Measurements from ENCODE around the gene S100A12. TPM values are rescaled to one million over a fixed set of nuclear protein-coding genes. Genes with fewer than 3 reads are reported as not detected.

S100A12 gene
- total RNA-seq, 1 experiment from 2014 or later = not detected

GRCh38 chr1:153371231-153371630 is 4.2 kb downstream of the S100A12 start:
- no peaks in the 10 kb centered on the region for H3K79me2 ChIP-seq (ENCODE audit: low read depth)
- no peaks in the 10 kb centered on the region for H3K9me3 ChIP-seq (ENCODE audit: insufficient read depth, low read depth)
- BruUV-seq (replicated peaks) = no TSS peak

DNA sequence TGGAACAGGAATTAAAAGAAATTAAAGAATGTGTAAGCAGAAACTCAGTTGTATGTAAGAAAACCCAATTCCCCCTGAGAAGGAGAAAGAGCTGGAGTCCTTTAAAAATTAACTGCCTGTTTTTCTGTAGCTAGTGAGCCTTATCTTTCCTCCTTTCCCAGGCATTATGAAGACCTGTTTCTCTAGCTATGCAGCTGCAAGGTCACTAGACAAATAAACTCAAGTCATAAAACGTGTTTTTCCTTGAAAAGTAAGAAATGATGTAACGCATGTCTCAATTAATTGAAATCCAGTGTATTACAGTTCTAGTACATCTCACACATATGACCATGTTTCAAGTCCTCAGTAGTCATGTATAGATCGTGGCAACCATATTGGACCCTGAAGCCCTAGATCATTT is 5.3 kb downstream of the S100A12 start:
- ChIA-PET CTCF (no interaction called here), POLR2A (ENCODE audit: unreplicated experiment) (no interaction called here)
- Histone ChIP-seq H3K36me3 (ENCODE audit: low read depth) (no peaks in the 10 kb centered on the region), H3K27me3 (ENCODE audit: insufficient read depth, low read depth) (no peaks in the 10 kb centered on the region), H2AFZ (no peak overlapping the region), H3K4me2 (no peak overlapping the region), H3K27ac (no peak overlapping the region), H3K4me1 (replicated peaks; ENCODE audit: insufficient read depth) (peaks cover 76% of the 10 kb centered on the region), H3K79me2 (ENCODE audit: low read depth) (no peaks in the 10 kb centered on the region), H4K20me1 (ENCODE audit: insufficient read depth) (no peaks in the 10 kb centered on the region), H3K9me2 (ENCODE audit: insufficient read depth) (no peaks in the 10 kb centered on the region), H3K4me3 (no peak overlapping the region), H3K9me3 (ENCODE audit: insufficient read depth, low read depth) (no peaks in the 10 kb centered on the region), H3F3A (ENCODE audit: insufficient read depth, low read depth) (peaks cover 21% of the 10 kb centered on the region; the same call in 1 of the 2 replicates)
- DNase-seq = peak in 1 of 2 experiments; percentile 46
- TF ChIP-seq EZH2 (IDR thresholded peaks at IDR 0.05; ENCODE audit: low read depth) = no peak
- TF ChIP-seq, protein P1, sequence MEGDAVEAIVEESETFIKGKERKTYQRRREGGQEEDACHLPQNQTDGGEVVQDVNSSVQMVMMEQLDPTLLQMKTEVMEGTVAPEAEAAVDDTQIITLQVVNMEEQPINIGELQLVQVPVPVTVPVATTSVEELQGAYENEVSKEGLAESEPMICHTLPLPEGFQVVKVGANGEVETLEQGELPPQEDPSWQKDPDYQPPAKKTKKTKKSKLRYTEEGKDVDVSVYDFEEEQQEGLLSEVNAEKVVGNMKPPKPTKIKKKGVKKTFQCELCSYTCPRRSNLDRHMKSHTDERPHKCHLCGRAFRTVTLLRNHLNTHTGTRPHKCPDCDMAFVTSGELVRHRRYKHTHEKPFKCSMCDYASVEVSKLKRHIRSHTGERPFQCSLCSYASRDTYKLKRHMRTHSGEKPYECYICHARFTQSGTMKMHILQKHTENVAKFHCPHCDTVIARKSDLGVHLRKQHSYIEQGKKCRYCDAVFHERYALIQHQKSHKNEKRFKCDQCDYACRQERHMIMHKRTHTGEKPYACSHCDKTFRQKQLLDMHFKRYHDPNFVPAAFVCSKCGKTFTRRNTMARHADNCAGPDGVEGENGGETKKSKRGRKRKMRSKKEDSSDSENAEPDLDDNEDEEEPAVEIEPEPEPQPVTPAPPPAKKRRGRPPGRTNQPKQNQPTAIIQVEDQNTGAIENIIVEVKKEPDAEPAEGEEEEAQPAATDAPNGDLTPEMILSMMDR (conservative IDR thresholded peaks at IDR 0.05) = no peak
- intact Hi-C loops (cut with micrococcal nuclease; ENCODE audit: unreplicated experiment) = no loop called here
- BruUV-seq (replicated peaks) = no TSS peak

More at GRCh38 chr1:153371231-153371630, 4.2 kb downstream of the S100A12 start:
- no peaks in the 10 kb centered on the region for H3K9me2 ChIP-seq (ENCODE audit: insufficient read depth)
- no peaks in the 10 kb centered on the region for H3K36me3 ChIP-seq (ENCODE audit: low read depth)
- peak overlapping the region; percentile 37 for H3K27ac ChIP-seq
- peak overlapping the region; percentile 48; the same call in 1 of the 2 replicates for H2AFZ ChIP-seq
- H3K4me2 ChIP-seq = peak overlapping the region; percentile 8; the same call in 1 of the 2 replicates
- intact Hi-C loops (cut with micrococcal nuclease; ENCODE audit: unreplicated experiment) = no loop called here
- ChIA-PET POLR2A (ENCODE audit: unreplicated experiment) (no interaction called here), CTCF (no interaction called here)
- TF ChIP-seq, protein P1 (conservative IDR thresholded peaks at IDR 0.05) = no peak
- TF ChIP-seq EZH2 (IDR thresholded peaks at IDR 0.05; ENCODE audit: low read depth) = no peak
- peaks cover 78% of the 10 kb centered on the region for H3K4me1 ChIP-seq (replicated peaks; ENCODE audit: insufficient read depth)
- H3F3A ChIP-seq (ENCODE audit: insufficient read depth, low read depth) = peaks cover 21% of the 10 kb centered on the region; the same call in 1 of the 2 replicates
- H3K4me3 ChIP-seq = no peak overlapping the region
- peak in 1 of 2 experiments; percentile 49 for DNase-seq
- no peaks in the 10 kb centered on the region for H3K27me3 ChIP-seq (ENCODE audit: insufficient read depth, low read depth)
- H4K20me1 ChIP-seq (ENCODE audit: insufficient read depth) = no peaks in the 10 kb centered on the region

- no peak for TF ChIP-seq EZH2 (IDR thresholded peaks at IDR 0.05; ENCODE audit: low read depth)
- TF ChIP-seq, protein P1 (conservative IDR thresholded peaks at IDR 0.05) = no peak
- Histone ChIP-seq H3K79me2 (ENCODE audit: low read depth) (no peaks in the 10 kb centered on the region), H3K4me3 (no peak overlapping the region), H3K9me2 (ENCODE audit: insufficient read depth) (no peaks in the 10 kb centered on the region), H2AFZ (no peak overlapping the region), H3K27ac (no peak overlapping the region), H3K36me3 (ENCODE audit: low read depth) (no peaks in the 10 kb centered on the region), H3K9me3 (ENCODE audit: insufficient read depth, low read depth) (no peaks in the 10 kb centered on the region), H3K4me1 (replicated peaks; ENCODE audit: insufficient read depth) (peaks cover 76% of the 10 kb centered on the region), H3F3A (ENCODE audit: insufficient read depth, low read depth) (peaks cover 33% of the 10 kb centered on the region), H3K27me3 (ENCODE audit: insufficient read depth, low read depth) (no peaks in the 10 kb centered on the region), H4K20me1 (ENCODE audit: insufficient read depth) (no peaks in the 10 kb centered on the region), H3K4me2 (no peak overlapping the region)
- ChIA-PET POLR2A (ENCODE audit: unreplicated experiment) (no interaction called here), CTCF (no interaction called here)
- no TSS peak for BruUV-seq (replicated peaks)
- DNase-seq = no peak
- intact Hi-C loops (cut with micrococcal nuclease; ENCODE audit: unreplicated experiment) = no loop called here
Observed at GRCh38 chr1:153368495-153368894, 6.9 kb downstream of the S100A12 start.
